Uterus (tissue), 4 donors: ENCODE results near the gene MRTFB. TPM values are rescaled to one million over a fixed set of nuclear protein-coding genes. Genes with fewer than 3 reads are reported as not detected.
A peak's percentile ranks its signal among the peaks of the same experiment; 100 is the strongest.
"Not testable (repeated sequence)": the region's sequence is repeated elsewhere in the genome, so short reads cannot be mapped to it uniquely, and the experiment has no call there.

Source experiments
- DNase-seq, 2 donors: peaks; one replicate each; pipeline ENCODE4 v3.0.0-alpha.2; 2019 to 2020
- H3K27ac ChIP-seq, 2 donors: fragments of 200-600 bp; sonication (generic); 1 replicate in 1 of 2; 2 replicates in 1 of 2; pipeline ENCODE4 v1.5.1; 2016 to 2018
- H3K27me3 ChIP-seq, 2 donors: fragments of 200-600 bp; sonication (generic); one replicate each; pipeline ENCODE4 v1.5.1; 2018 to 2019; ENCODE audit warnings: control low read depth in 1 of 2
- H3K36me3 ChIP-seq, 2 donors: fragments of 200-600 bp; sonication (generic); one replicate each; pipeline ENCODE4 v1.5.1; 2019; ENCODE audit warnings: control low read depth in 1 of 2
- H3K4me1 ChIP-seq, 2 donors: fragments of 200-600 bp; sonication (generic); one replicate each; pipeline ENCODE4 v1.5.1; 2018 to 2019; ENCODE audit warnings: control low read depth in 1 of 2
- H3K4me3 ChIP-seq, 2 donors: fragments of 200-600 bp; sonication (generic); 1 replicate in 1 of 2; 2 replicates in 1 of 2; pipeline ENCODE4 v1.5.1; 2018 to 2019; ENCODE audit warnings: mild to moderate bottlenecking in 1 of 2
- H3K9me3 ChIP-seq, 2 donors: fragments of 200-600 bp; sonication (generic); one replicate each; pipeline ENCODE4 v1.5.1; 2019; ENCODE audit warnings: control low read depth in 1 of 2
- POLR2A ChIP-seq, 2 donors: fragments of 450-650 bp; IDR thresholded peaks; one replicate each; pipeline ENCODE4 v1.6.1; 2016; ENCODE audit warnings: antibody characterized with exemption in 2 of 2, mild to moderate bottlenecking in 1 of 2, moderate library complexity in 1 of 2
- intact Hi-C: fragments of 100-400 bp; cut with DNase I; formaldehyde crosslinking; loops from one replicate; pipeline ENCODE4 v1.15.1; 2023; ENCODE audit warnings: low total_unique reads
- total RNA-seq, 4 donors: library from RNA; depleted of rRNA in 3 of 4; stranded (reverse); fragments of >200 nt in 3 of 4; gene quantifications; one replicate each; pipeline versions ENCODE4 v1.1.0 to v1.2.4, GENCODE V29; 2014 to 2023
- TF ChIP-seq, protein P1 (sequence below), 4 experiments: fragments of 200-600 bp in 2 of 4; fragments of 450-650 bp in 2 of 4; sonication (generic) in 2 of 4; IDR thresholded peaks; one replicate each; pipeline ENCODE4 v1.5.1; 2016 to 2019; ENCODE audit warnings: antibody characterized with exemption in 4 of 4, mild to moderate bottlenecking in 2 of 4, moderate library complexity in 1 of 4
- donor health status: DM: yes; HTN: yes; CAD: no.

MRTFB gene
- total RNA-seq, 4 donors from 2014 or later = 49.8 to 178 (median 75.1) TPM

DNA sequence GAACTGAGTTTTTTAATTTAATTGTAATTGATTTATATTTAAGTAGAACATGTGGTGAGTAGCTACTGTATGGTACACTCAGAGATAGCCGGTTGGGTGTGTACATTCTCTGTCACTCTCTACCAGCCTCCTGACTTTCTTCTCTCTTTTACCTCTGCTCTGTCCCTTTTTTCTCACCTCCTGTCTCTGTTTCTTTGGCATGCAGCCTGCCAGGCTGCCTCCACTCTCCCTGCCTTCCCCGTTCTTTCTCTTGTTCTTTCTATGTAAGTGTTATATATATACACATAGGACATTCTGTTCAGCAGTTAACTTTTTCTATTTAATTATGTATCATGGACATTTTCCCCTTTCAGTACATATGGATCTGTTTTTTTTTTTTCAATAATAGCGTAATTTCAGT is 50.8 kb downstream of the MRTFB start:
- H3K9me3 ChIP-seq = no peaks in the 10 kb centered on the region
- H3K27me3 ChIP-seq = no peaks in the 10 kb centered on the region
- intact Hi-C loops = no loop called here
- no peaks in the 10 kb centered on the region for H3K4me1 ChIP-seq
- TF ChIP-seq, protein P1, sequence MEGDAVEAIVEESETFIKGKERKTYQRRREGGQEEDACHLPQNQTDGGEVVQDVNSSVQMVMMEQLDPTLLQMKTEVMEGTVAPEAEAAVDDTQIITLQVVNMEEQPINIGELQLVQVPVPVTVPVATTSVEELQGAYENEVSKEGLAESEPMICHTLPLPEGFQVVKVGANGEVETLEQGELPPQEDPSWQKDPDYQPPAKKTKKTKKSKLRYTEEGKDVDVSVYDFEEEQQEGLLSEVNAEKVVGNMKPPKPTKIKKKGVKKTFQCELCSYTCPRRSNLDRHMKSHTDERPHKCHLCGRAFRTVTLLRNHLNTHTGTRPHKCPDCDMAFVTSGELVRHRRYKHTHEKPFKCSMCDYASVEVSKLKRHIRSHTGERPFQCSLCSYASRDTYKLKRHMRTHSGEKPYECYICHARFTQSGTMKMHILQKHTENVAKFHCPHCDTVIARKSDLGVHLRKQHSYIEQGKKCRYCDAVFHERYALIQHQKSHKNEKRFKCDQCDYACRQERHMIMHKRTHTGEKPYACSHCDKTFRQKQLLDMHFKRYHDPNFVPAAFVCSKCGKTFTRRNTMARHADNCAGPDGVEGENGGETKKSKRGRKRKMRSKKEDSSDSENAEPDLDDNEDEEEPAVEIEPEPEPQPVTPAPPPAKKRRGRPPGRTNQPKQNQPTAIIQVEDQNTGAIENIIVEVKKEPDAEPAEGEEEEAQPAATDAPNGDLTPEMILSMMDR (IDR thresholded peaks at IDR 0.05) = no peak
- no peak for TF ChIP-seq POLR2A (IDR thresholded peaks at IDR 0.05)
- no peak for DNase-seq
- no peaks in the 10 kb centered on the region for H3K36me3 ChIP-seq
- H3K4me3 ChIP-seq = no peak overlapping the region
- no peak overlapping the region for H3K27ac ChIP-seq

DNA sequence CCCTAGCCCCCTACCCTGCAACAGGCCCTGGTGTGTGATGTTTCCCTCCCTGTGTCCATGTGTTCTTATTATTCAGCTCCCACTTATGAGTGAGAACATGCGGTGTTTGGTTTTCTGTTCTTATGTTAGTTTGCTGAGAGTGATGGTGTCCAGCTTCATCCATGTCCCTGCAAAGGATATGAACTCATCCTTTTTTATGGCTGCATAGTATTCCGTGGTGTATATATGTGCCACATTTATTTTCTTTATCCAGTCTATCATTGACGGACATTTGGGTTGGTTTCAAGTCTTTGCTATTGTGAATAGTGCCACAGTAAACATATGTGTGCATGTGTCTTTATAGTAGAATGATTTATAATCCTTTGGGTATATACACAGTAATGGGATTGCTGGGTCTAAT is 51.3 kb downstream of the MRTFB start:
- intact Hi-C loops, DNase-seq, H3K27me3 ChIP-seq, H3K9me3 ChIP-seq, H3K4me1 ChIP-seq, H3K36me3 ChIP-seq, H3K27ac ChIP-seq, H3K4me3 ChIP-seq: not testable (repeated sequence)

GRCh38 chr16:14125000-14125681 is 54.0 kb downstream of the MRTFB start:
- H3K27ac ChIP-seq = peak overlapping the region in 1 of 2 donors; percentile 66
- no peak for DNase-seq
- H3K4me1 ChIP-seq = no peaks in the 10 kb centered on the region
- TF ChIP-seq, protein P1 (IDR thresholded peaks at IDR 0.05) = no peak
- no peak for TF ChIP-seq POLR2A (IDR thresholded peaks at IDR 0.05)
- intact Hi-C loops = no loop called here
- H3K36me3 ChIP-seq = no peaks in the 10 kb centered on the region
- no peaks in the 10 kb centered on the region for H3K9me3 ChIP-seq
- no peaks in the 10 kb centered on the region for H3K27me3 ChIP-seq
- H3K4me3 ChIP-seq = no peak overlapping the region

DNA sequence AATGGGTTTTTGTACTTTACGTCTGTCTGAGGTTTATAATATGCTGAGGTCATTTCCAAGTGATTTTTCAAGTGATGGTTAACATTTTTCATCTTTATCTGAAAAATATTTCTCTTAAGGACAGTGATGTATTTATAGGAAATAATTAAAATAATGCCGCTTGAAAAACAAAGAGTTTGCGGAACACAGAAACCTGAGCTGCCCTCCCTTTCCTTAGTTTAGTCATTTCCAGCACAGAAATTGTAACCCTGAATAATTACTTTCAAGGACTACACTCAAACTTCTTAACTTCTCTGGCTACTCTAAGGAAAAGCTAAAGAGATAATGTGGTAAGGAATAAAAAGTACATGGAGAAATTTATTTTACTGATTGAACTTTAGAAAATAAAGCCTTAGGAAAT is 54.6 kb downstream of the MRTFB start:
- TF ChIP-seq, protein P1 (IDR thresholded peaks at IDR 0.05) = no peak
- TF ChIP-seq POLR2A (IDR thresholded peaks at IDR 0.05) = no peak
- Histone ChIP-seq H3K36me3 (no peaks in the 10 kb centered on the region), H3K27me3 (no peaks in the 10 kb centered on the region), H3K4me1 (no peaks in the 10 kb centered on the region), H3K9me3 (no peaks in the 10 kb centered on the region), H3K27ac (peak overlapping the region in 1 of 2 donors; percentile 66), H3K4me3 (no peak overlapping the region)
- DNase-seq = no peak
- intact Hi-C loops = no loop called here

- Histone ChIP-seq H3K27me3 (no peaks in the 10 kb centered on the region), H3K9me3 (no peaks in the 10 kb centered on the region), H3K4me1 (no peaks in the 10 kb centered on the region), H3K27ac (no peak overlapping the region), H3K4me3 (no peak overlapping the region), H3K36me3 (no peaks in the 10 kb centered on the region)
- intact Hi-C loops = no loop called here
- TF ChIP-seq POLR2A (IDR thresholded peaks at IDR 0.05) = no peak
- TF ChIP-seq, protein P1 (IDR thresholded peaks at IDR 0.05) = no peak
- no peak for DNase-seq
Measured at GRCh38 chr16:14128097-14128496, 57.0 kb downstream of the MRTFB start.

DNA sequence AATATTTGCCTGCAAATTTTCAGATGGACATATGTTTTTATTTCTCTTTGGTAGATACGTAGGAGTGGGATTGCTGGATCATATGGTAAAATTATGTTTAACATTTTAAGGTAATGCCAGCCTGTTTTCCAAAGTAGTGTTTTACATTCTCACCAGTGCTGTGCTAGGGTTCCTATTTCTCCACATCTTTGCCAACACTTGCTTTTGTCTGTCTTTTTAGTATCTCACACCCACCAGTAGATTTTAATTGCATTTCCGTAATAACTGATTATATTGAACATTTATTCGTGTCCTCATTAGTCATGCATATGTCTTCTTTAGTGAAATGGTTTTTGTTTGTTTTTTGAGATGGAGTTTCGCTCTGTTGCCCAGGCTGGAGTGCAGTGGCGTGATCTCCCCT is 58.4 kb downstream of the MRTFB start:
- Histone ChIP-seq H3K36me3 (no peaks in the 10 kb centered on the region), H3K27me3 (no peaks in the 10 kb centered on the region), H3K4me1 (no peaks in the 10 kb centered on the region), H3K4me3 (no peak overlapping the region), H3K9me3 (no peaks in the 10 kb centered on the region), H3K27ac (no peak overlapping the region)
- intact Hi-C loops = no loop called here
- no peak for TF ChIP-seq POLR2A (IDR thresholded peaks at IDR 0.05)
- TF ChIP-seq, protein P1 (IDR thresholded peaks at IDR 0.05) = no peak
- no peak for DNase-seq
